ENCODE data around the gene C11orf24.

DNA sequence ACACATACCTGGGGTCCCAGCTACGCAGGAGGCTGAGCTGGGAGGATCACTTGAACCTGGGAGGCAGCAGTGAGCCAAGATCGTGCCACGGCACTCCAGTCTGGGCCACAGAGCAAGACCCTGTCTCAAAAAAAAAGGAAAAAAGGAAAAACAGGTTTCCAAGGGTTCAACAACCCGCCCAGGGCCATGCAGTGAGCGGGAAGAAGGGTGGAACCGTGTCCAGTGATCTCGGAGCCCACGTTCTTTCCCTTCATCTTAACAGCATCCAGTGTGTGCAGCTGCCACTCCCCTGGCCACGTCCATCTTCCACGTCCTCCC lies 25.7 kb upstream of the C11orf24 start:
- TF ChIP-seq EZH2 (IDR thresholded peaks at IDR 0.05; ENCODE audit: insufficient read depth, poor library complexity, severe bottlenecking) = no peak
- TF ChIP-seq EZH2phosphoT487 (IDR thresholded peaks at IDR 0.05; ENCODE audit: insufficient read depth, low read depth) = no peak
